GM19035 (cell line): ENCODE data around the gene SDCBP2.

Experiments
- ATAC-seq: cut with Tn5 transposase; IDR thresholded peaks from one replicate; pipeline ENCODE4 v1.9.1; 2021; ENCODE audit not compliant: unreplicated experiment

The SDCBP2 gene

DNA sequence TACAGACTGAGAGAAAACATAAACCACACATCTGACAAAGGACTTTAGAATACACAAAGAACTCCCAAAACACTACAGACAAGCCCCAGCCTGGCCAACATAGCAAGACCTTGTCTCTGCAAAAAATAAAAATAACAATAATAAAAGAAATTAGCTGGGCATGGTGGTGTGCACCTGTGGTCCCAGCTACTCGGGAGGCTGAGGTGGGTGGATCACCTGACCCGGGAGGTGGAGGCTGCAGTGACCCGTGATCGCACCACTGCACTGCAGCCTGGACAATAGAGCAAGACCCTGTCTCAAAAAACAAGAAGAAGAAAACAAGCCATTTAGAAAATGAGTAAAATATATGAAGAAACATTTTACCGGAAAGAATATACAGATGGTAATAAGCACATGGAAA, 13.1 kb downstream of the SDCBP2 start:
- no peak for ATAC-seq

DNA sequence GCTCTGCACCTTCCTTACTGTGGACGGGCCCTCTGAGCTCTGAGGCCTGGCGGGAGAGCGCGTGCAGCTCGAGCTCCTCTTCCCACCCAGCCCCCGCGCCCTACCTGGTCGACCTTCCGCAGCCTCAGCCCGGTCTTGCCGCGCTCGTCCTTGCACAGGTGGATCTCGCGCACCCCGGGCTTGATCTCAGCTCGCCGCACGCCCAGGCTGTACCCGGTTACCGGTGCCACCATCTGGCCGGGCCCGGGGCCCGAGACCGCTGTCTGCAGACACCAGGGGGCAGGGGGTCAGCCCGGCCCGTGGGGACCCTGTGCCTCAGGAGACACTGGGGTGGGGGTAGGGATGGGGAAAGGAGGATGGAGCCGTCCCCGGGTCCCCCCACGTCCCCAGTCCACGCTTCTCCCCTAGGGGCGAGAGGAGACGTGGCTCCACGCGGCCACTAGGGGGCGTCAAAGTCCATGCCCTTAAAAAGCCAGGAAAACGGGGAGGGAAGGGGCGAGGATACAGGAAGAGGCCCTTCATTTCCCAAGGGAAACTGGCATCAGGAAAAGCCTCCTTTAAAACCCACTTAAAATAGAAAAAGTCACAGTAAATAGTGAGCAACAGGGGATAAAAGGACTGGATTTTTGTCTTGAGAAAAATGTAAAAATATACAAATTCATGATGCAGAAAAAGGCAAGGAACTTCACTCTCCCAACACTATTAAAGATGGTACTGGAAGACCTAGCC, 15.5 kb downstream of the SDCBP2 start:
- ATAC-seq = no peak

DNA sequence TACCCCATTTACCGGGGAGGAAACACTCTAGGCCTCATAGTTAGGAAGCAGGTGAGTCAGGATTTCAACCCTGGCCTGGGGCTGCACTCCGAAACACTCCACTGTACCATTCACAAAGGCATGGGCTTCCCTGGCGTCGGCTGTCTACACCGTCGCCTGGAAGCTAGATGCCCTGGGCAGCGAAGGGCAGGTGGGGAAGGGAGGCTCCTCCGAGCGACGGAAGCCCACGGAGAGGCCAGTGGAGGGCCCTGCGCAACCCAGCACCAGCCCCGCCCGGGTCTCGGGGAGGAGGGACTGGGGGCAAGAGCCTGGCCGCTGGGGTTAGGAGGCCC, 16.1 kb downstream of the SDCBP2 start:
- ATAC-seq = no peak

DNA sequence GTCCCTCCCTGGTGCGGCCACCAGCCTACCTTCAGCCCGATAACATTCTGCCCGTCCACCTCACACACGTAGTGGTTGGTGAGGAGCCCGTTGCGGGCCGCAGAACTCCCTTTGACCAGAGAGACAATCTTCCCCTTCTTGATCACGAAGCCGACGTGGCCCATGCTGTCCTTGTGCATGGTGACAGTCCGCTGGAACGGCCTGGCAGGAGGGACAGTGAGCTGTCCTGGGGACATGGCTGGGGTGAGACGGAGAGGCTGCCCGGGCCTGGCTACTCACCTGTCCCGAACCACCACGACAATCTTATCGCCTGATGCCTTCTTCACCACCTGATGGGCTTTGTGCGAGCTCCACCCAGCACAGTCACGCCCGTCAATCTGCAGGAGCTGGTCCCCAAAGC, 16.6 kb downstream of the SDCBP2 start:
- ATAC-seq = no peak

DNA sequence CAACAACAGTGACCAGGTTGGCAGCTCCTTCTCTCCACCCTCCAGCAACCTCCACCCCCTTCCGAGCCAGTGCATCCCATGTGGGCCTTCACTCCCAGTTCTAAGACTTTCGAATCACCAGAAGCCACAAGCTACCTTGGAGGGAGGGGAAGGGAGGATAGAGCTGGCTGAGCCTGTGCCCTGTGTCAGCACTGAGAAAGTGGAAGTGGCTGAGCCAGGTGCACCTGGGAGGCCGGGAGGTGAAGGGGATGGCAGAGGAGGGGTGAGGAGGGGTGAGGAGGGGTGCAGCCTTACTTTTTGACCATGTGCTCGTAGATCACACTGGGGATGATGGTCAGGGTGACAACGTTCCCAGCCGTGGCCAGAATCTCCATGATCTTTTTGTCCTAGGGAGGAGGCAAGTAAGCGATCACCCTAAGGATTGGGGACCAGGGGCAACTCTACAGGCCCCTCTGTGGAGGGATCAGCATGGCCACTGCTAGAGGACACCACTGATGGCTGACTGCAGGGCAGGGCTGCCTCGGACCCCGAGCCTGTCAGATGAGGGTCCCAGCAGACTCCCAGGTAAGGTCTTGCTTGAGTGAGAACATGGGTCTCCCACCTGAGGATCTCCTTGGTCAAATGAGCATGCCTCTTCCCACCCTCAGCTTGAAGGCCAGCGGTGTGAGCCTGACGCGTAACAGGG, 18.3 kb downstream of the SDCBP2 start:
- no peak for ATAC-seq

DNA sequence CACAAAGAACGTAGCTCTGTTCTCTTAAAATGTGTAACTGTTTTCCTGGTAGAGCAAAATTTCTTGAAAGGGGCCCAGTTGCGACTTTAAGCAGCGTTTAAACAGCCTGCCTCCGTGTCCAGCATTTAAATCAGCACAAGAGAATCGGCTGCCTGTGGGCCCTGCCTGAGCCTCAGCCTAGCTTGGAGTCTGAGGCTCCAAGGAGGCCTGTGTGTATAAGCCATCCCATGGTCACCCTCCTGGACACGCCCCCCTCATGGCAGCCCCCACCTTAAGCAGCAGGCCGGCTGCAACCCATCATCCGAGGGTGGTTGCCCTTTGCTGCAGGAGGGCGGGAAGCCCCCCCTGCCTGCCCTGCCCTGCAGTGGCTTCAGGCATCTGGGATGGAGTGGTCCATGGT, 18.9 kb downstream of the SDCBP2 start:
- ATAC-seq = no peak

DNA sequence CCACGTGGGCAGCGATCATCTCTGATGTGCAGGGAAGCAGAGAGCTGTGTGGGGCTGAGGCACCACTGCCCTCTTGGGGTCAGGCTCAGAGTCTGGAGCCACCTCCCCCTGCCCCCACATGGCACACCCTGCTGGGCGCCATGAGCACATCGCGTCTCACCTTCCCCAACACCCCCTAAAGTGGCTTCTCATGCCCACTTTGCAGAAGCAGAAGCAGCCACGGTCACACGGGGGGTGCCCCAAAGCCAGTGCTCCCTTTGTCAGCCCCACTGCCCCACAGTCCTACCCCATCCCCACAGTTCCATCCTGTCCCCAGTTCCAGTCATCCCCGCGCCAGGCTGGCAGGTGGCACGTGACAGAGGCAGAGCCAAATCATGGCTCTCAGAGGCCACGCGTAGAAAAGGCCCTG, 19.5 kb downstream of the SDCBP2 start:
- ATAC-seq = no peak

DNA sequence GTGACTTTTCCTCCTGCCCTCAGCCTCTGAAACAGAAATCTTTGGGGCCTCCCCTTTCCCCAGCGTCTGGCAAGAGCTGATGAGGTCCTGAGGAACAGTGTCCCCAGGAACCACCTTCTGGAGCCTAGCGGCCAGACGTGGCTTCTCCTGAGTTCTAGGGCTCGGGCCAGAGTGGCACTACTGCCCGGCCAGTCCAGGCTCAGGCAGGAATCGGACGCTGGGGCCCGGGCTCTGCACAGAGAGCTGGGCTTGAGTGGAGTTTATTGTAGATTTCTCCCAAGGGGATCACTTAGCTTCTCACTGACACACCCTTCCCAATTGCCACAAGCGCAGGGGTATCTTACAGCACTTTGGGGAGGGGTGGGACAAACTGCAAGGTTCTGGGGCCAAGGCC, 20.2 kb downstream of the SDCBP2 start:
- ATAC-seq = no peak

DNA sequence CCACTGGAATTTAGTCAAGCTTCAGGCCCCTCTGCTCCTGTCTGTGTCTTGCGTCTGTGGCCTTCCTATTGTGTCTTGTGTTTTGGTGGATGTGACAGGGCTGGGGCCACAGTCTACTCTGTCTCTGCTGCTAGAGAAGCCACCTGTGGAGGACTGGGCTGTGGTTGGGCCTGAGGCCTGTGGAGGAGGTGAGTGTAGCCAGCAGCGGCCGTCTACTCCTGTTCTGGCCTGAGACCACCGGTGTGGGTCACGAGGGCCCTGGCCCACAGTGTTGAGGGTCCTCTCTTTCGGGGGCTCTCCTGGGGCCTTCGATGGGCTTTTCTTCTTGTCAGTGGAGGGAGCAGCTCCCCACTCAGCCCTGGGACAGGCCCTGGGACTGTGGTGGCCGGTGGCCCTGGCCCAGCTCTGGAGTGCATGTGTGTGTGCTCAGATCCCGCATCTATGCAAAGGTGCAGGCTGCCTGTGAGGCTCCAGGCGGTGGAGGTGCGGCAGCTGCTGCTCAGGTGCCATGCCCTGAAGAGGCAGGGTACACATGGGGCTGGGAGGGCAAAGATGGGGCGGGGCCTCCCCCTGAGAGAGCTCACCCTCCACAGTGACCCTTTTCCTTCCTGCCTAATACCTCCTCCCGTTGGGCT, 20.8 kb downstream of the SDCBP2 start:
- no peak for ATAC-seq

DNA sequence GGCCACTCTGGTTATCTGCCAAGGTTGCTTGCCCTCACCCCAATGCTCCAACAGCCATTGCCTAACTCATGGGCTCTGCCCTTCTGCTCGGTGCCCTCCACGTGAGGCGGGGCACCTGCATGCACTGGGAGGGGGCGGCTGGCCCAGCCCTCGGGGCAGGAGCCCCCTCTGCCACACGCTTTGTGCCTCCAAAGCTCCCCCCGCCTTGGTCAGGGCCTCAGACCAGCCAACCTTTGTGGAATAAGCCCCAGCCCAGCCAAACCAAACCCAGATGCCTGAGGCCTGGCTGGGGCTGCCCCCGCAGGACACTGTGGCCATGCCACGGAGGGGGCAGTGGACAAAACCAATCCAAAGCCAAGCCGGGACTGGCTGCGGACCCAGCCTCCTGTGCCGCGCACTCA, 21.4 kb downstream of the SDCBP2 start:
- no peak for ATAC-seq

DNA sequence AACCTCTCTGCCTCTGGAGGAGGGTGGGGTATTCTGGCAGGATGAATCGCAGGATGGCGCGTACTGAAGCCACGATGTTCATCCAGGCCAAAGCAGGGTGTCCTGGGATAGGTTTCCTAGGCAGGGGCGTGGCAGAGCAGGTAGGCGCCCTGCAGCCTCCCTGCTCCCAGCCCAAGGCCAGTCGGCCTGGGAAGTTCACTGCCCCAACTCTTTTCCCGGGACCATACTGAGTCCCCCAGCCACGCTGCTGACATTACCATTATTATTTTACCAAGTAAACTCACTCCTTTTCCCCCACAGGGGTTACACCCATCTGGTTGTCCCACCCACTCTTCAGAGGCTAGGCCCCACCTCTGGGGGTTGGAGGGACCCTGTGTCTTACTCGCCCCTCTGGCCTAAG, 21.8 kb downstream of the SDCBP2 start:
- ATAC-seq = no peak

DNA sequence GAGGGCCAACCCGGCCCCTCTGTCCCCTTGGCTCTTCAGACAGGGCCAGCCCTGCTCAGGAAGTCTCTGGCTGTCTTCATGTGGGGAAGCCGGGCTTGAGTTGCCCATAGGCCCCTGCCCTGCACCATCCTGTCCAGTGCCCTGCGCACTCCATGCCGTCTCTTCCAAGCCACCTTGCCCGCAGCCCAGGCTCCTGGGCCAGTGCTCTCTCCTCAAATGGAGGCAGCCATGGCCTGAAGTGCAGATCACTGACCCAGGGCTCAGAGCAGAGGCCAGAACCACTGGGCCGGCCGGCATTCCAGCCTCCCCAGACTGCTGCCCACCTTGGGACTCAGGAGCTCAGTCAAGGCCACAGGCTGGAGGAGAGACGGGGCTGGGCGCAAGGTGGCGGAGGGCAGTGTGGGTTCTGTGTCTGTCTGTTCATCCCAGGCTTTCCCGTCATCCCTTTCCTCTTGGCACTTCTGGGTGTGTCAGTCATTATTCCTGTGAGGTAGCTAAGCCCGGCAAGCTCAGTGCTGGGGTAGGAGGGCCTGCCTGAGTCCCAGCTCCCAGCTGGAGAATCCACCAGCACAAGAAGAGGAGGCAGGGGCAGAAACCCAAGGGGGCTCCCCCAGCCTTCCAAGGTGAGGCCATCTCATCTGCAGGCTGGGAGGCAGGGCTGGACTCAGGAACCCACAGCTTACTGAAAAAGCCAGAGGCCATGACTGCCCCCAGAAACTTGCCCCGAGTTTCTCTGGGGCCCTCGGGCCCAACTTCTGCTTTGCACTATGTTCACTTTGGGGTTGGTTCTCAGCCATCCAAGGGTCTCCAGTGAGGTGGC, 22.4 kb downstream of the SDCBP2 start:
- no peak for ATAC-seq

DNA sequence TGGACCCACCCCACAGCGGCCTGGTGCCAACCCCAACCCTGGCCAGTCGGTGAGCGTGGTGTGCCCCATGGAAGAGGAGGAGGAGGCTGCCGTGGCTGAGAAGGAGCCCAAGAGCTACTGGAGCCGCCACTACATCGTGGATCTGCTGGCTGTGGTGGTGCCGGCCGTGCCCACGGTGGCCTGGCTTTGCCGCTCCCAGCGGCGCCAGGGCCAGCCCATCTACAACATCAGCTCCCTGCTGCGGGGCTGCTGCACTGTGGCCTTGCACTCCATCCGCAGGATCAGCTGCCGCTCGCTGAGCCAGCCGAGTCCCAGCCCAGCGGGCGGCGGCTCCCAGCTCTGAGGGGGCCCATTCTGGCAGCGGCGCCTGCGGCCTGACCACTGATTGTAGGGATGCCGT, 23.2 kb downstream of the SDCBP2 start:
- no peak for ATAC-seq

DNA sequence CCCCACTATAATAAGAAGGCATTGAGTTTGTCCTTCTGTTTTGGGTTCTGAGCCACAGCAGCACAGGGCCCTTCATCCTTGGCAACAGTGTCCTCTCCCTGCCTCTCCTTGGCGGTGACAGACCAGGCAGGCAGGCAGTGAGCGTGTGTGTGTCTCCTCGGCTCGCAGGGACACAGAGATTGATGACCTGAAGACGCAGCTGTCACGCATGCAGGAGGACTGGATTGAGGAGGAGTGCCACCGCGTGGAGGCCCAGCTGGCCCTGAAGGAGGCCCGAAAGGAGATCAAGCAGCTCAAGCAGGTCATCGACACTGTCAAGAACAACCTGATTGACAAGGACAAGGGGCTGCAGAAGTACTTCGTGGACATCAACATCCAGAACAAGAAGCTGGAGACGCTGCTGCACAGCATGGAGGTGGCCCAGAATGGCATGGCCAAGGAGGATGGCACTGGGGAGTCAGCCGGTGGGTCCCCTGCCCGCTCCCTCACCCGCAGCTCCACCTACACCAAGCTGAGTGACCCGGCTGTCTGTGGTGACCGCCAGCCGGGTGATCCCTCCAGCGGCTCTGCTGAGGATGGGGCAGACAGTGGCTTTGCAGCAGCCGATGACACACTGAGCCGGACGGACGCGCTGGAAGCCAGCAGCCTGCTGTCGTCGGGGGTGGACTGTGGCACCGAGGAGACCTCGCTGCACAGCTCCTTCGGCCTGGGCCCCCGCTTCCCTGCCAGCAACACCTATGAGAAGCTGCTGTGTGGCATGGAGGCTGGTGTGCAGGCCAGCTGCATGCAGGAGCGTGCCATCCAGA, 24.0 kb downstream of the SDCBP2 start:
- ATAC-seq = no peak

DNA sequence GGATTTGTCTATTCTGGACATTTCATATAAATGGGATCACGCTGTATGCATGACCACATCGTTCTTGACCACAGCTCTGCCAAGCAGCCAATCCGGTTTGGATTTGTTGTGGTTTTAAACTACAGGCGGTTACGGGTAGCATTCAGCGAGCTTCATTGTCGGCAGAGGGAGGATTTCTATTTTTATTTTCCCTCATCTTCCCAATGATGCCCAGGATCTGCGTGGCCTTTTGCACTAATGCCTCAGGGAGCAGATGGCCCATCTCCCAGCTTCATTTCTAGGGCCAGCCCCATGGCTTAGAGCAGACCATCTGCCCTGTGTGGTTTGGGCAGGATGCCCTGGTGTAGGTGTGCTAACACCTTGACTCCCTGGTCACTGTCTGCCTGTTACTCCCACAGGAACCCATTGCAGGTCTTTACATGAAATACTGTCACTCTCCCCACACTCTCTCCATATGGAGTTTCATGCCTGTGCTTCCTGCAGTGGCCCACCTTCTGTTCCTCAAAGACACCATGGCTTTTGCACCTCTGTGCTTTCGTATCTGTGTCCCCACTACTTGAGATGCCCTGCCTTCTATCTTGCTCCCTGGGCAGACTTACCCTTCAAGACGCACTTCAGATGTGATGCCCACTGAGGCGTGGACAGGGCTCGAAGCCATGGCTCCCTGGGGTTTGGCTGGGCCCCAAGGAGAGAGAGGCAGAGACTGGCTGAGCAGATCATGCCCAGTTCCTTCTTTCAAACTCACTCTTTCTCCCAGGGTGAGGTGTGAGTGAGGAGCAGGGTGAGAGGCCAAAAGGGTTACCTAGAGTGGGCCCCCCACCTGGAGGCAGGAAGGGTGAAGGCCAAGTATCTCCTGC, 26.0 kb downstream of the SDCBP2 start:
- no peak for ATAC-seq

DNA sequence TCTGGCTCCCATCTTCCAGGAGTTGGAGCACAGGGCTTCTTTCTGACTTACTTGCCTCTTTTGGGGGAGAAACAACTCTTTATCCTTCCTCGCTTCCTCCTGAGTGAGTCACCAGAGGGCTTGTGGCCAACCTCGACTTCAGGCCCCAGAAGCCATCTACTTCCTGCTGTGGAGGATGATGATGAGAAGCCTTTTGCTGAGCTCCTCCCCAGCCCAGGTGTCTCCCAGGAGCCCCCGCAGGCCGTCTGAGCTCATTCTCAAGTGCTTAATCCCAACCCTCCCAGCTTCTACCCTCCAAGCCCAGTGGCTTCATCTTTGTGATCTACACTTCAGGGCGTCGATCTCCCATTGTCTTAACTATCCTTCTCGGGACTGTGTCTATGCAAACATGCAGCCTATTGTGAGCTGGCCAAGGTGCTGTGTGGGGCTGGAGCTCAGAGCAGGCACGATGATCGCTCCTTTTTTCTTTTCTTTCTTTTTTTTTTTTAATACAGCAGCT, 27.9 kb downstream of the SDCBP2 start:
- no peak for ATAC-seq

DNA sequence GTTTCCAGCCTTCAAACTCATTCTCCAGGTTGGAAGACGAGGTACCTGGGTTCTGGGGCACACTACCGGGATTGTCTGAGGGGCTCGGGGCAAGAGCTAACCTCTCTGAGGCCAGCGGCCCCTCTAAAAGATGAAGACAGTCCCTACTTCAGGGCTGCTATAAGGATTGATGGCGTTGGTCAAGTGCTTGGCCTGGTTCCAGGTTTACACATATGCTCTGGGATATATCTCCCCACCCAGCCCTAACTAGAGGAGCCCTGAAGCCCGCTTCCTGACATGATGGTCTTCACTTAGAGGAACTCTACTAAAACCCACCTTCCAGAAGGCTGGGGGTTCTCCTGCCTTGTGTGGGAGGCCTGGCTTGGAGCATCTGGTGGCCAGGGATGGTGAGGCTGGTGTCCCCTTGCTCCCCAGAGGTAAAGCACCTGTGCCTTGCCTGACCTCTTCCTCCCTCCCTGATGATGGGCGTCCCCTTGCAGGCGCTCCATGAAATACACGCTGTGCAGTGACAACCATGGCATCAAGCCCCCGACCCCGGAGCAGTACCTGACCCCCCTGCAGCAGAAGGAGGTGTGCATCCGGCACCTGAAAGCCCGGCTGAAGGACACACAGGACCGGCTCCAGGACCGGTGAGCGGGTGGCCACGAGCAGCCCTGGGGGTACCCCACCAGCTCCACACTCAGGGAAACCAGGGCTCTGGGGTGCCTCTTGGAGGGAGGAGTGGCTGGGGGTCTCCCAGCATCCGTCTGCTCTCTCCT, 28.7 kb downstream of the SDCBP2 start:
- no peak for ATAC-seq

DNA sequence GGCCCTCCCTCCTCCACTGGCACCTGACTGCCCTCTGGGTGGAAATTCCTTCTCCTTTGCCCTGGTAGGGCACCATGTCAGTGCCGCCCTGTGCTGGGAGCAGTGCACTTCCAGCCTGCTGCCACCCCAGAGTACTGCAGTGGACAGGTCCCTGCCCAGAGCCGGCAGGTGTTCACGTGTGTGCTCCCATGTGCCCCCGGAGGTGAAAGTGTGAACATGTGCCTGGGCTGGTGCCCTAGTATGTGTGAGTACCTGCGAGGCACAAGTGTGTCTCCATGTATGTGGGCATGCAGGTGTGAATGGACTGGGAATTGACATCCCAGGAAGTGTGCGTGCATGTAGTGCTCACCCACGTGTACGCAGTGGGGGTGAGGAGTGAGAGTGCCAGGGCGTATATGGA, 29.4 kb downstream of the SDCBP2 start:
- ATAC-seq = no peak

DNA sequence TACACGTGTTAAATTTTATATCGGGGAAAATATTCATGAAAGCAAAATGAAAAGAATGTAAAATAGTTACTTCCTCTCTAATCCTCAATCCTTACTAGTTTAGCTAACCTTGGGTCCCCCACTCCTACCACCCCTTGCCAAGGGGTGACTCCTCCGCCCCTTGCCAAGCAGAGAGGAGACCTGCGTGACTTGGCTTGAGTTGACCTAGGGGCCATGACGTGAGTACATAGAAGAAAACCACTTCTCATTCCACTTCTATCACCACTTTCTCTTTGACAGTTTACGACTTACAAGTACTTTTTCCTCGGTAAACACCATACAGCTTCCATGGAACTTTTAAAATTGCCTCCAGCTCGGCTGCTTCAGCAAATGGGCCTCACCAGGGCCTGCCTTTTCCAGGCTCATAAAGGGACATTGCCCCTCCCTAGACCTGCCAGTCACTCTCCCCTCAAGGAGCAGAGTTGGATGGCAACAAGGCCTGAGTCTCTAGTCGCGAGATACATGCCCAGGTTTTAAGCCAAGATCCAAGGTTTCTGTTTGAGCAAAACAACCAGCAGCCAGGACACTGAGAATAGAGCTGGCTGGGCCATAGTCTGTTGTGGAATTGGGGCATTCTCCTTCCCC, 29.9 kb downstream of the SDCBP2 start:
- no peak for ATAC-seq
